ENCODE measurements around the gene MRAS.

Gene MRAS

DNA sequence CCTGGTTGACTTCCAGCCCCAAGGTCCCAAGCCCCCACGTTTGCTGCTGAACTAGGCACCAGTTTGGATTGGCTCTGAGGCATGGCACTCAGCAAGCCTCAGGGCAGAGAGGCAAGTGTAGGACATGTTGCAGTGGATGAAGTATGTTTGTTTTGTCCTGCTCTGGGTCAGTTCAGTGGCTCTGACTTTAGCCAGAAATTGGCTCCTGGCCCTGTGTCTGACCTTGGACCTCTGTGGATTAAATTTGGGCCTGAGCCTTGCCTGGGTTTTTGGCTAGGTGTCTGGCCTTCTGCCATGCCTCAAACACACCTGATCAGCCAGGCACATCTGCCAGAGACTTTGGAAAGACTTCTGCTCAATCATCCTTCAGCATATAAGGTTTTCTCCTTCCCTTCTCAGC, 3.6 kb upstream of the MRAS start:
- DNase-seq, result no peak

DNA sequence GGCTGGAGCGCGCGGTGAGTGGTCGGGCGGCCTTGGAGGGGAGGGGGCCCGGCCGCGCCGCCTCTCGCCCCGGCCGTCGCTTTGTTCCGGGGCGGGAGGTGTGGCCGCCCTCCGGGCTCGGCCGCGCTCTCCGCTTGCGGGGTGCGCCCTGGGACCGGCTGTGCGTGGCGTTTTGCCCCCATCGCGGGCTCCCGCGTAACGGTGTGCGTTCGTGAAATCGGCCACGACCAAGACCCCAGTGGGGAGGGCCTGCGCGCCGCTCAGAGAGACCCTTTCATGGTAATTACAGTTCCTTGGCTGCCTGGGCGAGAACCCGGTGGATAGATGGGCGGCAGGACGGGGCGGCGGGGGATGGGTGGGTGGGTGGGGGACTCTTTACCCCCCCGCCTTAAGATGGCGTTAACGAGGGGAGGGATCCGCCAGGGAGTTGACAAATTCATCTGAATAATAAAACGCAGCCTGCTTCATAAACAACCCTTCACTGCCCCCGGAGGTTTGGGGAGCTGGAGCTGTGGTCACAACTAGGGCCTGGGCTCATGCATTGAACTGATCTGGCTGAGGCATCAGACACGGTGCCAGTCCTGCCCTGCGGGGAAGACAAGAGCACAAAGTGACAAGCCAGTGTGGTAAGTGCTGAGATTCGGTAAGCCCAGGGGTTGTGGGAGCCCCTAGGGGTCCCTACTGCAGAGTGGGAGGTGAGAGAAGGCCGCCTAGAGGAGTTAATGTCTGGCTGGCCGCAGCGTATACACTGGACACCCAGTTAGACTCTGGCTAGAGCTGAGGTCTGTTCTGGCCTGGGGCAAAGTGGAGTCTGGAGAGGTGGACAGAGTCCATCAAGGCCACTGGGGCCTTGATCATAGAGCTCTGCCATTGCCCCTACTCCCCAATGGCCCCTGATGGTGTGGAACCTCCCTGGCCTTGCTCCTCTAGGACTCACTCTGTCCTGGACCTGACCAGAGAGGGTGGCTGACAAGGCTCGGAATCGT, 668 bp downstream of the MRAS start:
- DNase-seq, result peak; percentile 26

DNA sequence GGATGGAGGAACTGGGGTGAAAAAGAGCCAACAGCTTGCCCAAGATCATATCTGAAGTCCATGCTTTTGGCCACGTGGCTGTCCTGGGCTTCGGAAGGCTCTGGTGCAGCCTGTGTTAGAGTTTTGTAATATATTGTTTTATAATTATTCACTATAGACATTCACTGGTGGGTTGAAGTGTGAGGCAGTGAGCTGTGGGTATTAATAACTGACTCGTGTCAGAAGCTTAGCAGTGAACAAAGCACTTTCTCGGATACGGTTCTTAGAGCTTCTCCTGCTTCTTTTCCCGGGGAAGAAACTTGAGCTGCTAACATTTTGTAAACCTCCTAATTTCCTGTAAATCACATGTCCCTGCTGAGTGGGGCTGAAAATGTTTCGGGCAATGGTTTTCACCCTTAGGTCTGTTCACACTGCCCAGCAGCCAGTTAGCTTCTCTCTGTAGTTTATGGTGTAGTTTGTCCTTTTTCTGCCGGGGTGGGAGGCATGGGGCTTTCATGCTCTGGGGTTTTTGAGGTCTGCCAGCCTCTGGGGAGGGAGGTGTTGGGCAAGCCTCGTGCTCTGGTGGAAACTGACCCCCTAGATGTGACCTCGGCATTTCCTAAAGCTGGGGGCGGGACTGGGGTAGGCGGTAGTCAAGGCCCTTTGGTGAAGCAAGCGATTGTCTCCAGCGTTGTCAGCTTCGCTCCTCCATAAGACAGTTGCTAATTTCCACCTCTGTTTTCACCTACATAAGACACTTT, 1.7 kb downstream of the MRAS start:
- DNase-seq, result no peak

DNA sequence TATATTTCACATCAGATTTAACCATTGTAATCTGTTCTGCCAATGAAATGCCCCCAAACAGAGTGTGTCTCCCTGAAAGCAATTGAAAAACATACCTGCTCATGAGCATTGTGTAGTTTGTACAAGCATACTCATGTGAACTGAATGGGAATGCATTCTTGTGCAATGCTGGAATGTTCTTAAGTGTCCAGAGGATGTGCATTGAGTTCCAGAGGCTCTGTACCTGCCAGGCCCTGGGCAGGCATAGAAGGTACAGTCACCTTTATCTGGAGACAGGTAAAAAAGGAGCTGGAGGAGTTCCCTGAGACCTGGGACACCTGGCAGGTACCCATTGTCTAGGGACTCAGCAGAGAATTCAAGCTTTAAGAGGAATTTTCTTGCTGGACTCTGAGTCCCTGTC, 2.8 kb downstream of the MRAS start:
- no peak for DNase-seq

DNA sequence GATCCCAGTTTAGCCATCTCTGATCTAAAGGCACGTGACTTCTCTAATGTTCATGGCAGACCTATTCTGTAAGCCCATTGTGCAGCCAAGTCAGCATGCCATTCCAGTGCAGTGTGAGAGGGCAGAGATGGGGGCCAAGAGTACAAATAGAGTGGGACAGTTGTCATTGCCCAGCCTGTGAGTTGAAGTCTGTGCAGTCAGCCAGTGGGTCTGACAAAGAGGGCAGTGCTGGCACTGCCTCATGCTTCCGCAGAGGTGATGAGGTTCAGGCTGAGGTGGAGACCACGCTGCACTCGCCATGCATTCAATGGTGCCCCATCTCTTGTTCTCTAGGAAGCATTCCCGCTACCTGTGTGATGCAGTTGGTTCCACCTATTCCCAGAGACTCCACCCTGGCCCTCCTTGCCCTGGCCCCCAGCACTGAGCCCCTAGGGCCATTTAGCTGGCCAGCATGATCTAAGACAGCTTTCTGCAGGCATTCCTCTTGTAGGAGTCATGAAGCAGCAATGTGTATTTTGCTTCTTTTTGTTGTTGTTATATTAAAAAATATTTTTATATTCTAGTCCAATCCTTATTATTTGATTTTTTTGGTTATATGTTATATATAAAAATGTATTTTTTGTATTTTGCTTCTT, 3.7 kb downstream of the MRAS start:
- DNase-seq, result no peak

DNA sequence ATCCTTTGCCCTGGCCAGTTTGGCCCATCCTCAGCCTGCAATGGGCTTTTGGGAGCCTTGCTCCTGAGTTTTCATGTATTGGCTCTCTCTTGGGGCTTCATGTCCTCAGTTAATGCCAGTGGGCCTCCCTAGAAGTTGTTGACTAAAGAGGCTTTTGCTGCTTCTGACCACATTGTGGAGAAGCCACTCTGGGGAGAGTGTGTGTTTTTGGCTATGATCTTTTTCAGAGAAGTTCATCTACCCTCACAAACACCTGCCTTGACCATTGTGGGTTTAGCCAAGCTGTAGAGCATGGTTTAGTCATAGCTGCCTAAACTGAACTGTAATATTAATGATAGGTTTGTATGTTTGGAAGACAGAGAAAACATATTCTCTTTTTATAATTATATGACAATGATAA, 6.0 kb downstream of the MRAS start:
- DNase-seq, result no peak

DNA sequence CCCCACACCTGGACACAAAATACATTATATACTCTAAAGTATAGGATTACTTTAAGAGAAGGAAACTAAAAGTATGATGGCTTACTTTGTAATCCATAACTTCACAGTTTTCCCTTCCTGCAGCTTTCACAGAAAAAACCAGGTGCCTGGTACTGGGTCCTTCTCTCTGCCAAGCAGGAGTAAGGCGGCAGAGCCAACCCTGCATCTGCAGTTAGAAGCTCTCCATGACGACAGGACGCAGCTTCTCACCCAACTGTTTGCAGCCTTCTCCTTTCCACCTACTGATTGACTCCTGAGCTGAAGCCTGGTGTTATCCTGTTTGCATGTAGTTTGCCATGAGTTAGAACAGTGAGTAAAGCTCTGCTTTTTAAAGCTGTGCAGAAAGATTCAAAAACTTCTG, 6.7 kb downstream of the MRAS start:
- DNase-seq, result no peak

DNA sequence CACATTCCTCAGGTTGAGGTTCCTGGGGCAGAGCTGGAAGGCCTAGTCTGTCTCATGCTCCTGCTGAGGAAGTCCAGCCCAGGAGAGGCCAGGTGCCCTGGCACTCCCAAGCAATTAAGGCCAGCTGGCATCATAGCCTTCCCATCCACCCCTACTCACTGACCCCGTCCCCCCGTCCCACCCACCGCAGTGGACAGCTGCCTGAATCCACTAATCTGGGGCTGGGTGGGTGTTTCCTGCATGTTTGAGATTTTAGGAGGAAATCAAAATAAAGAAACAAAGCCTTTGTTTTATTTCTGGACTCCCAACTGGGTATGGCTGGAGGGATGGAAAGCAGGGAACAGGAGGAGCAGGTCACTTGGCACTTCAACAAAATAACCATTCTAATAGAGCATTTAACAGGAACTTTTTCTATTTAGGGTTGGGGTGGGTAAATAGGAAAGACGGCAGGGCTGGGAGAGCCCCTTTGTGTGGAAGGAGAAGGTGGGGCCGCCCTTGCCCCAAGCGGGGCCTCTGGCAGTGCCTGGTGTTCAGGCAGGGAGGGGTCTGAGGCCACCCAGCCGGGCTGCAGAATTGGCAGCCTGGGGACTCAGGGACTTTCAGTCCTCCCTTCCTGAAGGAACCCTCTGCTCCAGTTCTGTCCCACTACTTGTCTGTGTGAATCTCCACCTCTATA, 8.5 kb downstream of the MRAS start:
- no peak for DNase-seq

DNA sequence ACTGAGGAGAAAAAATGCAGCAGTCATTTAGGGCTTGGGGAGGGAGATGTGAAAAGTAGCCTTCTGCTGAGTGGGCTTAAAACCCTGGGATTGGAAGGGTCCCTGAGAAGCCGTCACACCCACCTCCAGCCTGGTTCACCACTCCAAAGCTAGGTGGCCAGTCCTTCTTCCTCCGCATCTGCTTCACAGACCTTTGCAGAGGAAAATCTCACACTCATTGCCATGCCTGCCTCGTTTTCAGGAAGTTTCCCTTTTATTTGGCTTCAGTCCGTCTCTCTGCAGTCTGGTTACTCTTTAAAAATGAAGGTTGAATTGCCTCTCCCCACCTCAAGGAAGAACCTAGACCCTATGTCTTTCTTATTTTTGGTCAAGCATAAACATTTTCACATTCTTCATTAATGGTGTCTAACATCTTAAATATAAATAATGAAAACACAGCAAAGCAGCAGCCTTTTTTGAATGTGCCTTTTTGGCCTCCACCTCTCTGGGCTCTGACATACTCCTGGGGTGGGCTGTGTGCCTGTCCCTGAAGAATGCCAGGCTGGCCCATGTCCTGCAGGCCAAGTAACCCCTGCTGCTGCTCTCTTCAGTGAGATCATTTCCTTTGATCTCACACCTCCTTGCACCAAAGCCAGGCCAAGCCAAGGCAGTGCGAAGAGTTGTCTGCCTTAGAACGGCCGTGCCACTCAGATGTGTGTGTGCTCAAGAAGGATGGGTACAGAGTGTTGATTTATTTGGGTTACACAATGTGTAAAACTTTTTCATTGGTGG, 11.0 kb downstream of the MRAS start:
- DNase-seq, result no peak

DNA sequence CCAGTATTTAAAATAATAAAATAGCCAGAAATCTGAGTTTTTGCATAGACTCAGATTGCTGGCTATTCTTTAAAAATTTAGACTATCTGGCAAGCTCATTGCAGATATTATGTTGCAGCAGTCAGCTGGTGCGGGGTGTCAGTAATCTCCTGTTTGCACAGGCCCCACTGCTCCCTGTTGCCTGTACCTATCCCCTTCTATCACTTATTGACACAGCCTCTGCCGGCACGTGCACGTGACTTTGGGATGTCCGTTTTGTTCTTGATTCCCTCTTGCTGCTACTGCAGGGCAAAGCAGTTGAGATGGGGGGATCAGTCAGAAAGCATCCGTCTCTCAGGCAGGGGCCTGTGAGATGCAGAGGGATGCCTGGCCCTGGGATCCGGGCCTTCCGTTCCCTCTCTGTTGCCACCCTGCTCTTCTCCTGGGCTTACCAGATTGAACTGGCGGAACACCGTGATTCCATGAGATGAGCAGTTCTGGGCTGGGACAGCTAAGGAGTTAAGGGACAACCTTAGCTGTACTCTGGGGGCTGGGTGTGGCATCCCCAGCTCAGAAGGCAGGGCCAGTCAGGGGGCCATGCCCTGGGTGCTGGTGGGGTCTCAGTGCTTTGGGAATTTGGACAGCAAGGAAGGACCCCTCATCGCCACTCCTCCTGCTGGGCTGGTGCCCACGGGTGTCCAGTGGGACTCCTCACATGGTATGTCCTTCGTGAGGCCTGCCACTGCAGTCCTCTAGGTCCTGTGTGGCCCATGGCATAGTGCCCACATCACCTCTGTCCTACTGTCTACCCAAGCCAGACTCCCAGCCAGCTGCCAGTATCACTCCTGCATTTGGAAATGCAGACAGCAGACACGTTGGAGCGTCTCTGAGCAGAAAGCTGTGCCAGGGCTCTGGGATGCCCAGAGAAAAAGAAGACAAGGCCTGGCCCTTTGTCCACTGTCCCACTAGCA, 11.8 kb downstream of the MRAS start:
- no peak for DNase-seq

DNA sequence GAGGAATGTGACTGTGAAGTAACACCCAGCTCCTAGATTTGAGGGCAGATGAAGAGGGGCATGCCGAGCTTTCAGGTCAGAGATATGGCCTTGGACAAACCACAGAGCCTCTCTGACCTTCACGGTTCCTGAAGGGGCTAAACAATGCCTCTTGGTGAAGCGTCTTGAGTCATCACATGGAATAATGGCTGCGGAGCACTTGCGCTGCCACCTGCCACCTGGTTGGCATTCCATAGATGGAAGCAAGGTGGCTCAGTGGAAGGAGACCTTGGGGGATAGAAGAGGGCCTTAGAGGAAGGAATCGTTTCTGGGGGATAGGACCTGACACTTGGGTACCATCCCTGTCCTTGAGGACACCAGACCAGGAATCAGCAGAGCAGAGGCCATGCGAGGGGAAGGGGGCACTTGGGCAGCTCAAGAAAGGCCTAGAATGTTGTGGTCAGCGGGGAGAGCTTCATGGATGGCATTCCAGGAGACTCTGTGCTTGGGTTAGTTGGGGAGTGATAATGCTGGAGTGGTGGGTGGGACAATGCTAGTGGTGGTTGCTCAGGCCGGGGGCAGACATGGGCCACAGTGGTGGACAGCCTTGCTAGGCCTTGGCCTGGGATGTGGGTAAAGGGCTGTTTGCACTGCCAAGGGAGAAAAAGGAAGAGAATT, 12.6 kb downstream of the MRAS start:
- no peak for DNase-seq

DNA sequence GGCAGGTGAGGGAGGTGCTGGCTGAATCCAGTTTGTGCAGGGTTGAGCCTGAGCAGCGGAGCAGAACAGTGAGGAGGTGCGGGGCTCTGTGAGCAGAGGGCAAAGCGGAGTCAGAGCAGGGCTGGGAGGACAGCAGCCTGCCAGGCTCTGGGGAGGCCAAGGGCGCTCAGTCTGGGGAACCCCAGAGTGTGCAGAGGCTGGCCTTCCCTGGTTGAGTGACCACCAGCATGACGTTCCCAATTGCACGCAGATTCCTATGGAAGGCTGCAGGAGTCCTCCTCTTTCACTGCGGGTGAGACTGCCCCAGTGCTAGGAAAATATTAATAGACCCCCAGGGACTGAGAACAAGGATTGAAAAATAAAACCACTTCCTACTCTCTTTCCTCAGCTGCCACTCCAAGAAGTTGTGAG, 13.2 kb downstream of the MRAS start:
- no peak for DNase-seq

DNA sequence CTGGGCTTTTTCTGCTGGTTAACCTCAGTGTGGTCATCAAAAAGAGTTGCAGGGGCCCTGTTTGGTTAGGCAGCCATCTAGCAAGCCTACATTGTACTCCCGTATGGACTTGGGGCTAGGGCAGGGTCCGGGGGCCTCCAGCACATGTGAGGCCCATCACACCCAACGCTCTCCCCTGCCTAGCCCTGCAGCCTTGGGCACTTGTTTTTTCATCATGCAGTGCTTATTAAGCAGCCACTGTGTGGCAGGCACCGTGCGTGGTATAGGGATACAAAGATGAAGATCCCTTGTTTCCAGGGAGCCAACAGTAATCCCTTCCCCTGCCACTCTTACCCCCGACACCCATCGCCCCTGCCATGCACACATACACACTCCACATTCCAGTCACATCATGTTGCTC, 14.2 kb downstream of the MRAS start:
- no peak for DNase-seq

DNA sequence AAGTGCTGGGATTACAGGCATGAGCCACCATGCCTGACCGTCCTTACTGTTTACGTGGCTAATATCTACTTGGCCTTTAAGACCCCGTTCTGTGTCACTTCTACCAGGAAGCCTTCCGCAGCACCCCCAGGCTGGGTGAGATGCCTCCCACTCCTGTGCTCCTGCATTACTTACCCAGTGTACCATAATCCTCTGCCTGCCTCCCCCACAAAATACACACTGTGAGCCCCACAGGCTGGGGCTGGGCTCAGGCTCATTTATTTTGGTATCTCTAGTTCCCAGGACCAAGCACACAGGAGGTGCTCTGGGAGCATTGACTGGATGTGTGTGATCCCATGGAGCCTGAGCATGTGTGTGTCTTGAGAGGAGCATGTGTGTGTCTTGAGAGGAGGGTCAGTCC, 14.9 kb downstream of the MRAS start:
- DNase-seq, result no peak

DNA sequence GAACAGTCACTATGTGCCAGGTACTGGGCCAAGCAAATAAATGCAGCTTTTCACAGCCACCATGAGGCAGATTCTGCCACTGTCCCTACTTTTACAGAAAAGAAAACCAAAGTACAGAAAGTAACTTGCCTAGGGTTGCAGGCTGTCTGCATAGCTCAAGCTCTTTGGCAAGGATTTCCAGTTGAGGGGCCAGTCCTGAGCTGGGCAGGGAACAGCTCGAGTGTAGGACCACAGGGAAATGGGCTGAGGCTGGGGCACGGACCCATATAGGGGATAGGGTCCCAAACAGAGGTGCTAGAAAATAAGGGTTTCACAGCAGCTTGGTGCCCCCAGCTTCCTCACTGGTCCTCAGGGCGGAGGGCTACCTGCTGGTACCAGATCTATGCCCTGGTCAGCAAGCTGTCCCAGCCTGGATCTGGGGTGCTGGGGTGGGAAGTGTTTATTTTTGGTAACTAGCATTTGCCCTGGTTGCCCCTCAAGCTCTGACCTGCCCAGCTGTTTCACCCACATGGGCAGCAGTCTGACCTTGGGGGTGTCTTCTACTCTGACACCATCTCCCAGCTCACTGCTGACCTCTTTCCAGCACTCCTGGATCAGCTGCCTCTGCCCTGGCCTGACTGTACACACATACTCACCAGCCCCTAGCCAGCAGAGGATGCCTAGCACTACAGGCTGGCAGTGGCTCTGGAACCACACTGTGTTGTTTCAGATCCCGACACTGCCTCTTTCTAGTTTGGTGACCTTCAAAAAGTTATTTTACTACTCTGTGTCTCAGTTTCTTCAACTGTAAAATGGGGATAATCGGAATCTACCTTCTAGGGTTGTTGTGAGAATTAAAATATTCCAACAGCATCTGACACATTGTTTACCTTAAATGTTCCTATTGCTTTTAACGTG, 16.2 kb downstream of the MRAS start:
- DNase-seq, result no peak

DNA sequence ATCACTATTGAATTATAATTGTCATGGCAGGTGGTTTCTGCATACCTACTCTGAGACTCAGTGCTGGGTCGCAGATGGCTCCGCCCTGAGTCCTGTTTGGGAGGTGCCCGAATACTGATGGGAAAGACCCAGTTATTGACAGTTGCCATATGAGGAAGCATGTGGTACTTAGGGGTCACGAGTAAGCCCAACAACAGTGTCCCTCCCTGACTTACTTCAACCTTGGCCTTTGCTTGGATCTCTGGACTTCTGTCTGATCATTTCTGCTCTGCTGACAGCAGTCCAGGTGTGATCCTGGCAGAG, 16.8 kb downstream of the MRAS start:
- no peak for DNase-seq

DNA sequence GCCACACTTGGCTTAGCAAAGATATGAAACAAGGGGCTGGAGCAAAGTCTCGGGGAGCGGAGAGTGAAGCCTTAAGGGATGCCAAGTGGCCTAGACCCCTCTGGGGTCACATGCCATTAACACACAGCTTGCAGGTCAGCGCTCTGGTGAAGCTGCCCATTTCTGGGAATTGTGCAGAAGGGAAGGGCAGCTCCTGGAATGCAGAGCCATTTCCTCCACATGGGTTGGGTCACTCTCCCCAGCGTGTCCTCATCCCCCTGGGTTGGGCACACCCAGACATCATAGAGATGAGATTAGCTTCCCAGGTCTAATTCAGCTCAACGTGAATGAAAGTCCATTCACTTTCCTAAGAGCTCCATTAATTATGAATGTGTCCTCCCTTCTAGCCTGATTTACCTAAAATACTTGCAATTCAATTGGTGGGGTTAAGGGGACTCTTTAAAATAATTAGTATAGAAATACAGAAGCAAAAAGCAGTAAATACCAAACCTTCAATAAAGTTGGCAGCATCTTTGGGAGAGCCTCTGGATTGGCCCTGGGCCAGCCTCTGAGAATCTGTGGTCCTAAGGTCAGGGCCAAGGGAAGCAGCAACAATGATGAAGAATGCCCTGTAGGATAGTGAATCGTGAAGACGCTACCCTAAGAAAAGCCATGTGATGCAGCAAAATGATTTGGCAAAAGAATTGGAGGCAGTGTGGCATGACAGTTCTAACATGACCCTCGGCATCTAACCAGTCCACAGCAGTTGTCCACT, 17.8 kb downstream of the MRAS start:
- no peak for DNase-seq

DNA sequence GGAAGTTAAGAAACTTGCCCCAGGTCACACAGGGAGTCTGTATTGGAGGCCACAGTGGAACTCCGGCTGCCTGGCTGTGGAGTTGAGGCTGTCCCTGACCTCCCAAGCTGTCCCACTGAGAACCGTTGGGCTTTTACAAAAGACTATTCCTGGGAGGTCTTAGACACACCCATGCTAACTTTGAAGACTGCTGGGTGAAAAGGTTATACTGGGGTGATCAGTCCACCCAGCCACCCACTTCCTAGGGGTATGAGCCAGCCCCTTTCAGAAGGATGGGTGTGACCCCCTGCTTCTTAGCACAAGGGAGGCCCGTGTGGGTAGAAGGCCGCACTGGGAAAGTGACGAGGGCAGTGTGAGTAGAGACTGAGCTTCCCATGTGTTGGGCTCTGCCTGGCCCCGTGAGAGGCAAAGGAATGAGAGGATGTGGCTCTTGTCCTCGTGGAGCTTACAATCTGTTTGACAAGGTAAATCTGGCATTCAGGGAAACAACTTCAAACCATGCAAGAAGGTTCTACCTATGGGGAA, 19.0 kb downstream of the MRAS start:
- DNase-seq, result no peak

DNA sequence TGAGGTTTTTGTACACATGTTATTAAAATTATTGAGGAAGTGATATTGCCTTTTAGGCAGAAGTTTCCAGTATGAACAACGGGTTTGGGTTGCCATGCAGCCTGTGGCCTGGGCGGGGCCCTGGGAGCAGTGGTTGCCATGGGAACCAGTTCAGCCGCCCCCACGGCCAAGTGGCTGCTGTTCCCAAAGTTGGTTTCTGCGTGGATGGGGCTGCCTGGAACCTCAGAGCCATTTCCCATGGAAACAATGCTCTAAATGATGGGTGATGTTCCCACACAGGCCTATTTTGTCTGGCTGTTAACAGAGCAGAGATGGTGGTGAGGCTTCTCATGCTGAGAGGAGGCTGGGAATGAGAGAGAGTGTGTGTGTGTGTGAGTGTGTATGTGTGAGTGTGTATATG, 19.5 kb downstream of the MRAS start:
- no peak for DNase-seq

Data from DMS79 treated with DMSO at 0.1 percent for 48 hours (cell line).